GM12873 (cell line): Measurements from ENCODE around the gene MTNR1B.

Experiments used
- CTCF ChIP-seq: IDR thresholded peaks from 2 replicates; pipeline ENCODE4 v1.5.1; 2012; ENCODE audit warnings: low read depth, mild to moderate bottlenecking, moderate library complexity, low read length, control low read depth; ENCODE audit not compliant: insufficient read depth; ENCODE audit errors: missing control alignments

MTNR1B gene

DNA sequence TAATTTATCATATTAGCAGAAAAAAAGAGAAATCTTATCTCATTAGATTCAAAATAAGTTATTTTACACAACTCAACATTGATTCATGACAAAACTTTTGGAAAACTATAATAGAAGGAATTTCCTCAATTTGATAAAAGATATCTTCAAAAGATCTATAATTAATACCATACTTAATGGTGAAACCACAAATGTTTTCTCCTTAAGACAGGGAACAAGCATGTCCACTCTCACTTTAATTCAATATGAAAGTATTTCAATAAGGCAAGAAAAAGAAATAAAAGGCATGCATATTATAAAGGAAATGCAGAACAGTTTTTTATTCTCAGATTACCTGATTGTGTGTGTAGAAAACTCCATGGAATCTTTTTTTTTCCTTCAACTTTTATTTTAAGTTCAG, 23.6 kb downstream of the MTNR1B start:
- TF ChIP-seq CTCF, result no peak

DNA sequence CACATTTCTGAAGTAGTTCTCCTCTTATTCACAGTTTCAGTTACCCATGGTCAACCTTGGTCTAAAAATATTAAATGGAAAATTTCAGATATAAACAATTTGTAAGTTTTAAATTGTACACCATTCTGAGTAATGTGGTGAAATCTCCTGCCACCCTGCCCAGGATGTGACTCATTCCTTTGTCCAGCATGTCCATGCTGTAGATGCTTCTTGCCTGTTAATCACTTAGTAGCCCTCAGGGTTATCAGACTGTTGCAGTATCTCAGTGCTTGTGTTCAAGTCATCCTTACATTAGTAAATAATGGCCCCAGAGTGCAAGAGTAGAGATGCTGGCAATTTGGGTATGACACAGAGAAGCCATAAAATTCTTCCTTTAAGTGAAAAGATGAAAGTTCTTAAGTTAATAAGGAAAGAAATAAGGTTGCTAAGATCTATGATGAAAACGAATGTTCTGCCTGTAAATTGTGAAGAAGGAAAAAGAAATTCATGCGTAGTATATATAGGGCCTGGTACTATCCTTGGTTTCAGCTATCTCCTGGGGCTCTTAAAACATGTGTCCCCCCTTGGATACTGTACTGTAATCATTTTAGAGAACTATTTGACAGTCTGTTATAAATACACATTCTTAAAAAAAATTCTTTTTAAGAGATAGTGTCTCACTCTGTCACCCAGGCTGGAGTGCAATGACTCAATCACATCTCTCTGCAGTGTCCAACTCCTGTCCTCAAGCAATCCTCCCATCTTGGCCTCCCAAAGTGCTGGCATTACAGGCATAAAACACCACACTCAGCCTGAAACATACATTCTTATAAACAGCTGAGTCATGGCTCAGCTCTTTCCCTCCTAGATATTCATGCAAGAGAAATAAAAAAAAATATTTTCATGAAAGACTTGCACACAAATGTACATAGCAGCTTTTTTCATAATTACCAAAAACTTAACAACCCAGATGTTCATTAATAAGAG, 31.3 kb downstream of the MTNR1B start:
- no peak for TF ChIP-seq CTCF

GRCh38 chr11:93001806-93002205, 32.4 kb downstream of the MTNR1B start:
- TF ChIP-seq CTCF, result no peak

DNA sequence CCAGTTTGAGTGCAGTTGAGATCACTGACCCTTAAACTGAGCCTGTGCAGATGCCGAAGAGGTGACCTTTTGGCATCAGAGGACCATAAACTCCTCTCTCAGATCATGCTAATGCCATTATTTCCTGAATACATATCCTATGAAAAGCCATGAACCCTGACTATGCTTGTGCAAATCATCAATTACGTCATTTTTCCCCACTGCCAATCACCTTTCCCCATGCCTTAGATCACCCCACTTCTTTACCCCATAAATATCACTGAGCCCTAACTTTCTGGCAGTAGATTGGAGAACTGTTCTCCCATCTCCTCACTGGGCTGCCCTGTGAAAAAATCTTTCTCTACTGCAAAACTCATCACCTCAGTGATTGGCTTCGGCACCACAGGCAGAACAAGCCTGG, 32.9 kb downstream of the MTNR1B start:
- TF ChIP-seq CTCF, result no peak

DNA sequence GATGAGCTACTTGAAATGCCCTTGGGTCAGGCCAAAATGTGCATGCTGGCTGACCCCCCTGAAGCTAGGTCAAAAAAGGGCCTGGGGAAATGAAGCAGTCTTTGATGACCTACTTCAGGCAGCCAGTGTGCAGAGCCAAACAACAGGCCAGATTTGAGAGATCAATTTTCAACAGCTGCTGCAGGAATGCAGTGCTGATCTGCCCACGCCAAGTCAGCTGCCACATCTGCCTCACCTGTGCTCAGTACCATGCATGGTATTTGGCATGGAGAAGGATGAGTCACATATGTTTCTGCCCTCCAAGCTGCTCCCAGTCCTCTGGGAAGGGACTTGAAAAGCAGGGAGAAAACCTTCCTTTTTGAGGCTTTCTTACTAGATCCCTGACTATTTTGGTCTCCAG, 35.8 kb downstream of the MTNR1B start:
- TF ChIP-seq CTCF, result no peak

GRCh38 chr11:93013646-93014045, 44.2 kb downstream of the MTNR1B start:
- TF ChIP-seq CTCF, result no peak

DNA sequence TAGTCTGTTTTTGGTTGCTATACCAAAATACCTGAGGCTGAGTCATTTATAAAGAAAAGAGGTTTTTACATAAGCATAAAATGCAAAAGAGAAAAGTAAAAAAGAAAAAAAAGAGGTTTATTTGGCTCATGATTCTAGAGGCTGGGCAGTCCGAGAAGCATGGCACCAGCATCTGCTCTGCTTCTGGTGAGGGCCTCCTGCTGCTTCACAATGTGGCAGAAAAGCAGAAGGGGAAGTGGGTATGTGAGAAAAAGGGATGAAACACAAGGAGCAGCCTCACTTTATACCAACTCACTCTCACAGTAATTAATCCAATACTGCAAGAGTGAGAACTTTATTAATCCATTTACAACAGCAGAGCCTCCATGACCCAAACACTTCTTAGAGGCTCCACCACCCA, 47.1 kb downstream of the MTNR1B start:
- TF ChIP-seq CTCF, result no peak
